HG02678 (cell line): ENCODE measurements around the gene NINJ1.
"Not testable (repeated sequence)": the region's sequence is repeated elsewhere in the genome, so short reads cannot be mapped to it uniquely, and the experiment has no call there.

Experiments used
- ATAC-seq: cut with Tn5 transposase; IDR thresholded peaks from one replicate; pipeline ENCODE4 v1.9.1; 2021; ENCODE audit warnings: mild to moderate bottlenecking, moderate library complexity; ENCODE audit not compliant: unreplicated experiment

The NINJ1 gene

DNA sequence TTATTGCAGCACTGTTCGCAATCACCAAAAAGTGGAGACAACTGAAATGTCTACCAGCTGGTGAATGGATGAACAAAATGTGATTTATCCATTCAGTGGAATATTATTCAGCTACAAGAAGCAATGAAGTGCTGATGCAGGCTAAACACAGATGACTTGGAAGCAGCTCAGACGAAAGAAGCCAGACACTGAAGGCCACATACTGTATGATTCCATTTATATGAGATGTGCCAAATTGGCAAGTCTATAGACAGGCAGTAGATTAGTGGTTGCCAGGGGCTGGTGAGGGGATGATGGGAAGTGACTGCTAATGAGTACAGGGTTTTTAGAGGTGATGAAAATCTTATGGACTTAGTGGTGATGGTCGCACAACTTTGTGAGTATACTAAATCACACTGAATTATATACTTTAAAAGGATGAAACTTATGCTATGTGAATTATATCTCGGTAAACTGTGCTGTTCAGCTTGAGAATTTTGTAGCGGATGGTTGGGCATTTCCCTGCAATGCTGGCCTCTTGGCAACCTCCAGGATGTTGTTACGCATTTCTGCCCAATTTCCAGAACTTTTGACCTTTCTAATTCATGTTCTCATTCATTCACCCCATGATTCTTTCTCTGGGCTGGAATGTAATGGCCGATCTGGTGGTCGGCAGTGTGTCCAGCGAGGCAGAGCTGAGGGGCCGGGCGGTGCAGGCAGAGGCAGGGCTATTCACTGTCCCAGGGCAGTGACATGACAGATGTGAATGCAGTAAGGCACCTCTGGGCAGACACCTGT is 27.9 kb upstream of the NINJ1 start:
- no peak for ATAC-seq

- peak; percentile 92 for ATAC-seq
Measured at GRCh38 chr9:93159601-93160471, 25.8 kb upstream of the NINJ1 start.

GRCh38 chr9:93156475-93157008 is 22.5 kb upstream of the NINJ1 start:
- no peak for ATAC-seq

GRCh38 chr9:93155716-93156474 is 21.8 kb upstream of the NINJ1 start:
- no peak for ATAC-seq

GRCh38 chr9:93154293-93154903 is 20.3 kb upstream of the NINJ1 start:
- ATAC-seq = no peak

GRCh38 chr9:93151097-93151784 is 17.2 kb upstream of the NINJ1 start:
- ATAC-seq = no peak

GRCh38 chr9:93149361-93149760 is 15.3 kb upstream of the NINJ1 start:
- ATAC-seq = no peak

- ATAC-seq = no peak
Measured at GRCh38 chr9:93148721-93149120, 14.7 kb upstream of the NINJ1 start.

GRCh38 chr9:93147632-93148031 is 13.6 kb upstream of the NINJ1 start:
- no peak for ATAC-seq

DNA sequence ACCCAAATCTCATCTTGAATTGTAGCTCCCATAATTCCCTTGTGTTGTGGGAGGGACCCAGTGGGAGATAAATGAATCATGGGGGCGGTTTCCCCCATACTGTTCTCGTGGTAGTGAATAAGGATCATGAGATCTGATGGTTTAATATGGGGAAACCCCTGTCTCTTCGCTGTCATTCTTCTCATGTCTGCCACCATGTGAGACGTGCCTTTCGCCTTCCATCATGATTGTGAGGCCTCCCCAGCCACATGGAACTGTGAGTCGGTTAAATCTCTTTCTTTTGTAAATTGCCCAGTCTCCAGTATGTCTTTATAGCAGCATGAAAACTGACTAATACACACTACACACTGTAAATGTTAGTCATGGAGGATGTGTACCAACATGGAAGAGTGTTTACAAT is 12.6 kb upstream of the NINJ1 start:
- ATAC-seq = not testable (repeated sequence)

GRCh38 chr9:93143830-93144530 is 9.9 kb upstream of the NINJ1 start:
- ATAC-seq = no peak

GRCh38 chr9:93141771-93142483 is 7.9 kb upstream of the NINJ1 start:
- no peak for ATAC-seq

DNA sequence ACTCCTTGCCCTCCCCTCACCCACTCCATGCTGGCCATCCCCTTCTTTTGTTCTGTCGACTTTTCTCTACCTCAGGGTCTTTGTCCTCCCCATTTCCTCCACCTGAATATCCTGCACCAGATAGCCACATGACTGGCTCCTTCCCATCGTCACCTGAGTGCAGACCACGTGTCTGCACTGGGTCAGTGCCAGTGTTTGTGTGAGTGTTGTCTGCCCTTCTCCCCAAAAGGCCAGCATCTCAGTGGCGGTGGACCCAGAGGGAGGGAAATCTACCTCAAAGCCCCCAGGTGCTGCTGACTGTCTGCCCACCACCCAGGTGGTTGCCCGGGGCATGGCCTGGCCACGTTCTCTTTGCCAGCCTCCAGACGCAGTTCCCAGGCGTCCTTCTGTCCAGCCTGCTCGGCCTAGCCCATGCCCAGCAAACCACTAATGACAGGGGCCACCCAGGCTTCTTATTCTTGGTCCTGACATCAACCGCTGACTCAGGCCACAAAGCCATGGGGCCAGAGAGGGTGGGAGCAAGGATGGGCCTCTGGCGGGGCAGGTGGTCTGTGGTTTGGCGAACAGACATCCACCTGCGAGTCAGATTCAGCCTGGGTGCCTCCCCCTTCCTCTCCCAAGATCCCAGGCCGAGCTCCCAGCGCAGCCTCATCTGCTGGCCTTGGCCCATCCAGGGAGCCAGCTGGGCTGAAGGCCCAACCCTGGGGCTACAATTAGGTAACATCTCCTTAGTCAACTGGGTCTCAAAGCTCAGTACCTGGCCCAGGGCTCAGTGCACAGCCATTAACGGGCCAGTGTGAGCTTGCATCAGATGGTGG is 5.5 kb upstream of the NINJ1 start:
- ATAC-seq = no peak

GRCh38 chr9:93138171-93138764 is 4.2 kb upstream of the NINJ1 start:
- ATAC-seq = no peak

GRCh38 chr9:93137362-93137761 is 3.3 kb upstream of the NINJ1 start:
- no peak for ATAC-seq

DNA sequence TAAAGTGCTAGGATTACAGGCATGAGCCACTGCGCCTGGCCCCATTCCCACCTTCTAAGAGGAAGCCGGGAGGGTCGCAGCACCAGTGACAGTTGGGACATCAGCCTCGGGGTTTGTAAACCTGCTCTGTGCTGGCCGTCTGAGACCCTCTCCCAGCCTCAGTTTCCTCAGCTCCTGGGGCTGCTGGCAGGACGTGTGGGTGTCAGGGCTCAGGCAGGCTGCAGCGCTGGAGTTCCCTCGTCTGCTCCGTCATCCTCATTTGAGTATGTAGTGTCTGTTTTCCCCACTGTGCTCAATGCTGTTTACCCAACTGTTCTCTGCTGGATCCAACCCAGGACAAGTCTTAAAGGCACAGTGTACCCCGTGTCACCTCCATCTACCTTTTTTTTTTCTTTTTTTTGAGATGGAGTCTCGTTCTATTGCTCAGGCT is 2.0 kb upstream of the NINJ1 start:
- no peak for ATAC-seq

DNA sequence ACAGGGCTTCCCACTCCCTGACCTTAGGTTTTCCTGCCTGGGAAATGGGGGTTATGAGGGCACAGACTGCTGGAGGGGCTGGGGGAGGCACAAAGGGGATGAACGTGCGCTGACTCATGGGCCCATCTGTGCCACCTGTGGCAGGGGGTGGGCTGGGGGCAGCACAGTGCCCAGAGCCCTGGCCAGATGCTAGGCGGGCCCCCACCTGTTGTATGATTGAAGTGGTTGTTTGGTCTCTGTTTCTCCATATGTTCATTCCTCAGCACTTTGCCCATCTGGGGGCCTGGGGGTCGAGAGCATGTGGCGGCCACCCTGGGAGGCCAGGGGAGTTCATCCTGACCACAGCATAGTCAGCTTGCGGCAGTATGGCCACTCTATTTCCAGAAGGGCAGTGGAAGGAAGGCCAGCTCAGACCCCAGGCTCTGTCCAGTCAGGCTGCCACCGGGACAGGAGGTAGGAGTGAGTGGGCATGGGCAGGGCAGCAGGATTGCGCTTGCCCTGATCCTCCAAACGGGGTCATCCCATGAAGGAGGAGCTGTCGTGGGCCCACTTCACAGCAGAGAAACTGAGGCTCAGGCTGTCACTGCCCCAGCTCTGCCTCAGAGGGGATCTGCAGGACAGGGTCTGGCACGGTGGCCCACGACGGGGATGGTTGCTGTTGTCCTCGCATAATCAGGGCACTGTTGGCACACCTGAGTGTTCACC is 841 bp upstream of the NINJ1 start:
- ATAC-seq = no peak
